NCI-H2227 treated with DMSO at 0.1 percent for 48 hours (cell line): Measurements from ENCODE around the gene ATXN2.
"Not testable (repeated sequence)": the region's sequence is repeated elsewhere in the genome, so short reads cannot be mapped to it uniquely, and the experiment has no call there.

Experiments used
- DNase-seq: peaks from one replicate; lab custom pipeline; 2025; lab: John Stamatoyannopoulos, UW

ATXN2 gene

GRCh38 chr12:111570084-111570961 lies 28.8 kb downstream of the ATXN2 start:
- no peak for DNase-seq

- DNase-seq = no peak
Observed at GRCh38 chr12:111569363-111570083, 29.6 kb downstream of the ATXN2 start.

GRCh38 chr12:111560844-111561243 lies 38.3 kb downstream of the ATXN2 start:
- not testable (repeated sequence) for DNase-seq

- no peak for DNase-seq
Observed at GRCh38 chr12:111558107-111558376, 41.1 kb downstream of the ATXN2 start.

GRCh38 chr12:111557271-111558106 lies 41.6 kb downstream of the ATXN2 start:
- DNase-seq = no peak

GRCh38 chr12:111556676-111557075 lies 42.4 kb downstream of the ATXN2 start:
- DNase-seq = no peak

- DNase-seq = not testable (repeated sequence)
Observed at GRCh38 chr12:111555313-111555712, 43.8 kb downstream of the ATXN2 start.

- DNase-seq = no peak
Observed at GRCh38 chr12:111546758-111547383, 52.2 kb downstream of the ATXN2 start.

GRCh38 chr12:111546171-111546570 lies 52.9 kb downstream of the ATXN2 start:
- DNase-seq = no peak

GRCh38 chr12:111544032-111544431 lies 55.1 kb downstream of the ATXN2 start:
- no peak for DNase-seq

GRCh38 chr12:111532751-111533150 lies 66.4 kb downstream of the ATXN2 start:
- DNase-seq = no peak

- DNase-seq = peak; percentile 48
Observed at GRCh38 chr12:111529424-111530368, 69.4 kb downstream of the ATXN2 start.

GRCh38 chr12:111523587-111524167 lies 75.4 kb downstream of the ATXN2 start:
- DNase-seq = no peak

GRCh38 chr12:111521801-111522200 lies 77.3 kb downstream of the ATXN2 start:
- no peak for DNase-seq

GRCh38 chr12:111519937-111520336 lies 79.2 kb downstream of the ATXN2 start:
- DNase-seq = no peak

- DNase-seq = no peak
Observed at GRCh38 chr12:111519083-111519482, 80.0 kb downstream of the ATXN2 start.

- DNase-seq = not testable (repeated sequence)
Observed at GRCh38 chr12:111507719-111508118, 91.4 kb downstream of the ATXN2 start.

GRCh38 chr12:111507258-111507657 lies 91.9 kb downstream of the ATXN2 start:
- not testable (repeated sequence) for DNase-seq

- DNase-seq = no peak
Observed at GRCh38 chr12:111506260-111506659, 92.9 kb downstream of the ATXN2 start.

- DNase-seq = no peak
Observed at GRCh38 chr12:111505601-111506036, 93.5 kb downstream of the ATXN2 start.
